ENCODE results near the gene VAT1L. TPM values are rescaled to one million over a fixed set of nuclear protein-coding genes. Genes with fewer than 3 reads are reported as not detected.

VAT1L gene
- total and polyA plus RNA-seq, 2 experiments from 2014 or later, result 6.2 TPM

DNA sequence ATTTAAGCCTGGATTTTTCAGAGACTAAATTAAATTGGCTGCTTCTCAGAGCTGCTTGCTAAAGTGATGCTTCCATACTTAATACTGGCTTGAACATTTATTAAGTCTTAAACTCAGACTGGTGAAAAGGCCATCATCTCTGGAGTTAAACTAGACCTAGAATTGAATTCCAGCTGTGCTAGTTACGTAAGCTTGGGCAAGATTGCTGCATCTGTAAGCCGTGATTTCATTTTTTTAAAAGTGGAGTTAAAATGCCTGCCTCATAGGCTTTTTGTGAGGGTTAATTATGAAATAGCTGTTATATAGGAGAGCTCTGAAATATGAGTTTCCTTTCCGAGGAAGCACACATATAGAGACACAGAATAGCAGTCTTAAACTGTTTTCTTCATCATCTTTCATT, 84.7 kb downstream of the VAT1L start:
- Histone ChIP-seq H3K27me3 (replicated peaks; ENCODE audit: insufficient read depth) (no peaks in the 10 kb centered on the region), H3K4me2 (ENCODE audit: unreplicated experiment) (no peak overlapping the region), H3K9me2 (ENCODE audit: insufficient read depth) (no peaks in the 10 kb centered on the region), H3K4me3 (no peak overlapping the region), H3K9ac (no peak overlapping the region), H3K27ac (no peak overlapping the region), H3K4me1 (ENCODE audit: insufficient read depth) (peaks cover 8% of the 10 kb centered on the region), H3K9me3 (ENCODE audit: low read depth) (no peaks in the 10 kb centered on the region), H2AFZ (no peak overlapping the region), H3K36me3 (ENCODE audit: low read depth) (no peaks in the 10 kb centered on the region), H4K20me1 (ENCODE audit: insufficient read depth) (no peaks in the 10 kb centered on the region), H3F3A (ENCODE audit: insufficient read depth) (peaks cover 2% of the 10 kb centered on the region; the same call in 1 of the 2 replicates), H3K79me2 (ENCODE audit: insufficient read depth) (no peaks in the 10 kb centered on the region)
- in situ Hi-C loops (cut with MboI), result no loop called here
- 79 to 85% methylated on average over 3 of the region's 3 CpGs for WGBS, 2 experiments (ENCODE audit: low coverage in 1 of 2, low lambda C conversion rate in 2 of 2, missing lambda C conversion rate in 2 of 2)
- no peak for TF ChIP-seq EZH2 (IDR thresholded peaks at IDR 0.05; ENCODE audit: insufficient read depth, poor library complexity, severe bottlenecking)
- TF ChIP-seq EZH2phosphoT487 (IDR thresholded peaks at IDR 0.05; ENCODE audit: insufficient read depth, low read depth), result no peak
- no peak for DNase-seq

DNA sequence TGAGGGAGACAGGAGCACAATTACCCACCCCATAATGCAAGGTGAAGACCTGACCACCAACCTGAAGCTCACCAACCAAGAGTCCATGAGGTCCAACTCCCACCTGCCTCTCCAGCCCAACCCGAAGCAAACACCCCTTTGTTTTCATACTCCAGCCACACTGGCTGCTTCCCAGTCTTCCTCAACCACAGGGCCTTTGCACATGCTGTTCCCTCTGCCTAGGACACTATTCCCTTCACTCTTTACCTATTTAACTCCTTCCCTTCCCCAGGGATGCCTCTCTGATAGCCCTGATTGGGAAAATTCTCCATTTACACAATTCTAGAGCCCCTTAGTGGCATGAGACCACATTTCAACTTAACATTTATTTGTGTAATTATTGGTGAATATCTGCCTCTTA, 86.0 kb downstream of the VAT1L start:
- H3K4me2 ChIP-seq (ENCODE audit: unreplicated experiment), result no peak overlapping the region
- no peak for TF ChIP-seq EZH2 (IDR thresholded peaks at IDR 0.05; ENCODE audit: insufficient read depth, poor library complexity, severe bottlenecking)
- no peak for TF ChIP-seq EZH2phosphoT487 (IDR thresholded peaks at IDR 0.05; ENCODE audit: insufficient read depth, low read depth)
- H3F3A ChIP-seq (ENCODE audit: insufficient read depth), result peaks cover 5% of the 10 kb centered on the region; the same call in 1 of the 2 replicates
- H3K27me3 ChIP-seq (replicated peaks; ENCODE audit: insufficient read depth), result no peaks in the 10 kb centered on the region
- H3K9ac ChIP-seq, result no peak overlapping the region
- H2AFZ ChIP-seq, result no peak overlapping the region
- no peak for DNase-seq
- H3K79me2 ChIP-seq (ENCODE audit: insufficient read depth), result no peaks in the 10 kb centered on the region
- no peak overlapping the region for H3K27ac ChIP-seq
- WGBS, 2 experiments (ENCODE audit: low coverage in 1 of 2, low lambda C conversion rate in 2 of 2, missing lambda C conversion rate in 2 of 2), result 79 to 82% methylated on average over 1 of the region's 1 CpG
- H3K9me2 ChIP-seq (ENCODE audit: insufficient read depth), result no peaks in the 10 kb centered on the region
- in situ Hi-C loops (cut with MboI), result no loop called here
- no peak overlapping the region for H3K4me3 ChIP-seq
- H4K20me1 ChIP-seq (ENCODE audit: insufficient read depth), result no peaks in the 10 kb centered on the region
- H3K4me1 ChIP-seq (ENCODE audit: insufficient read depth), result peaks cover 10% of the 10 kb centered on the region
- H3K9me3 ChIP-seq (ENCODE audit: low read depth), result no peaks in the 10 kb centered on the region
- no peaks in the 10 kb centered on the region for H3K36me3 ChIP-seq (ENCODE audit: low read depth)

DNA sequence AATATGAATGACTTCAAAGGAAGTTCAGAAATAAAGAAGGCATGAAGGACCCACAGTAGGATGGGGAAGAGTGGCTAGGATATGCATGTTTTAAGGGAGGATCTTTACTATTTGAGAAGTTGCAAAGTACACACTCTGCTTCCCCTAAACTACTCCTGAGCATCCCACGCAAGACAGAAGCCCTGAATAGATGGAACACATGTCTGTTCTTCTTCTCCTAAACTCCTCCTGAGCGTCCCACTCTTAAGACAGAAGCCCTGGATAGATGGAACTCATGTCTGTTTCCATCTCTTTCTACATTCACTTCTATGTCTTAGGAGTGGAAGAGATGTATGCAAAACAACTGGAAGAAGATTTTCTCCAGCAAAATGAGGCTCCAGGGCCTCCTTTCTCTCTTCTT, 88.4 kb downstream of the VAT1L start:
- no peaks in the 10 kb centered on the region for H3K36me3 ChIP-seq (ENCODE audit: low read depth)
- H3K4me1 ChIP-seq (ENCODE audit: insufficient read depth), result peaks cover 18% of the 10 kb centered on the region
- peaks cover 13% of the 10 kb centered on the region; the same call in 1 of the 2 replicates for H3F3A ChIP-seq (ENCODE audit: insufficient read depth)
- H3K9me2 ChIP-seq (ENCODE audit: insufficient read depth), result no peaks in the 10 kb centered on the region
- TF ChIP-seq EZH2phosphoT487 (IDR thresholded peaks at IDR 0.05; ENCODE audit: insufficient read depth, low read depth), result no peak
- TF ChIP-seq EZH2 (IDR thresholded peaks at IDR 0.05; ENCODE audit: insufficient read depth, poor library complexity, severe bottlenecking), result no peak
- in situ Hi-C loops (cut with MboI), result no loop called here
- H3K79me2 ChIP-seq (ENCODE audit: insufficient read depth), result no peaks in the 10 kb centered on the region
- H3K9ac ChIP-seq, result no peak overlapping the region
- no peak overlapping the region for H3K4me2 ChIP-seq (ENCODE audit: unreplicated experiment)
- DNase-seq, result no peak
- H2AFZ ChIP-seq, result no peak overlapping the region
- WGBS, 2 experiments (ENCODE audit: low coverage in 1 of 2, low lambda C conversion rate in 2 of 2, missing lambda C conversion rate in 2 of 2), result 86% methylated on average over 2 of the region's 2 CpGs
- H3K27me3 ChIP-seq (replicated peaks; ENCODE audit: insufficient read depth), result no peaks in the 10 kb centered on the region
- H3K27ac ChIP-seq, result no peak overlapping the region
- H3K9me3 ChIP-seq (ENCODE audit: low read depth), result no peaks in the 10 kb centered on the region
- H4K20me1 ChIP-seq (ENCODE audit: insufficient read depth), result no peaks in the 10 kb centered on the region
- no peak overlapping the region for H3K4me3 ChIP-seq

DNA sequence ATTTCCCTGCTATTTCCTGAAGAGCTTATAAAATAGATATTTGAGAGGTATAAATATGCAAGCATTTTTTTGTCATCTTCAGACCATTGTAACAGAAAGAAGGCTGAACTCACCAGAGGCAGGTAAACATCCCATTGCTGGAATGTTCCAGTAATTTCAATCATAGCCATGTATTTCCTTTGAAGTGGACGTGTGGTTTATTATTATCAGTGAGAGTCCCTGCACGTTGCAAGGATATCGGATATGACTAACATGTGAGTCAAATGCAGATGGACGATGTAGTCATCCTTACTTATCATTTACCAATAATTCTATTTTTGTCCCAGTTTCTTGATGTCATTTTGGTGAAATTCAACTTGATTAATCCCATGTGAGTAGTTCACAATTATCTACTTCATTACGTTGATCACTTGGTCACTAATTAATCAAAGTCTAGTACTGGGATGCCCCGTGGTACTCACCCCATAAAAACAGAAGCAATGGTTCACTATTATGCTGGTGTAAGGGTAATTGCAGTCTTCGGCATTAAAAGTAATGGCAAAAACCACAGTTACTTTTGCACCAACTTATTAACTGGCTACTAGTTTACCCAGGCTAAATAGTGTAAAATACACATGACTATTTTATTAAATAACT, 89.5 kb downstream of the VAT1L start:
- Histone ChIP-seq H3K9me3 (ENCODE audit: low read depth) (no peaks in the 10 kb centered on the region), H3K36me3 (ENCODE audit: low read depth) (no peaks in the 10 kb centered on the region), H3K9me2 (ENCODE audit: insufficient read depth) (no peaks in the 10 kb centered on the region), H3K9ac (no peak overlapping the region), H2AFZ (no peak overlapping the region), H3F3A (ENCODE audit: insufficient read depth) (peaks cover 18% of the 10 kb centered on the region; the same call in 1 of the 2 replicates), H4K20me1 (ENCODE audit: insufficient read depth) (no peaks in the 10 kb centered on the region), H3K4me1 (ENCODE audit: insufficient read depth) (peaks cover 27% of the 10 kb centered on the region), H3K27me3 (replicated peaks; ENCODE audit: insufficient read depth) (no peaks in the 10 kb centered on the region), H3K4me2 (ENCODE audit: unreplicated experiment) (peak overlapping the region; percentile 24), H3K79me2 (ENCODE audit: insufficient read depth) (no peaks in the 10 kb centered on the region), H3K27ac (no peak overlapping the region), H3K4me3 (no peak overlapping the region)
- in situ Hi-C loops (cut with MboI), result no loop called here
- TF ChIP-seq EZH2phosphoT487 (IDR thresholded peaks at IDR 0.05; ENCODE audit: insufficient read depth, low read depth) (no peak), EZH2 (IDR thresholded peaks at IDR 0.05; ENCODE audit: insufficient read depth, poor library complexity, severe bottlenecking) (no peak)
- DNase-seq, result peak; percentile 79
- WGBS, 2 experiments (ENCODE audit: low coverage in 1 of 2, low lambda C conversion rate in 2 of 2, missing lambda C conversion rate in 2 of 2), result 20 to 21% methylated on average over 7 of the region's 7 CpGs
